Measurements from ENCODE around the gene SP9. TPM values are rescaled to one million over a fixed set of nuclear protein-coding genes. Genes with fewer than 3 reads are reported as not detected.
A peak's percentile ranks its signal among the peaks of the same experiment; 100 is the strongest.

The SP9 gene
- total and polyA plus RNA-seq, 9 of the 15 experiments (the other 6 are each of a cell fraction or from before 2014, with no cell fraction given) = 0.04 to 0.23 (median 0.11) TPM; not detected in 3

DNA sequence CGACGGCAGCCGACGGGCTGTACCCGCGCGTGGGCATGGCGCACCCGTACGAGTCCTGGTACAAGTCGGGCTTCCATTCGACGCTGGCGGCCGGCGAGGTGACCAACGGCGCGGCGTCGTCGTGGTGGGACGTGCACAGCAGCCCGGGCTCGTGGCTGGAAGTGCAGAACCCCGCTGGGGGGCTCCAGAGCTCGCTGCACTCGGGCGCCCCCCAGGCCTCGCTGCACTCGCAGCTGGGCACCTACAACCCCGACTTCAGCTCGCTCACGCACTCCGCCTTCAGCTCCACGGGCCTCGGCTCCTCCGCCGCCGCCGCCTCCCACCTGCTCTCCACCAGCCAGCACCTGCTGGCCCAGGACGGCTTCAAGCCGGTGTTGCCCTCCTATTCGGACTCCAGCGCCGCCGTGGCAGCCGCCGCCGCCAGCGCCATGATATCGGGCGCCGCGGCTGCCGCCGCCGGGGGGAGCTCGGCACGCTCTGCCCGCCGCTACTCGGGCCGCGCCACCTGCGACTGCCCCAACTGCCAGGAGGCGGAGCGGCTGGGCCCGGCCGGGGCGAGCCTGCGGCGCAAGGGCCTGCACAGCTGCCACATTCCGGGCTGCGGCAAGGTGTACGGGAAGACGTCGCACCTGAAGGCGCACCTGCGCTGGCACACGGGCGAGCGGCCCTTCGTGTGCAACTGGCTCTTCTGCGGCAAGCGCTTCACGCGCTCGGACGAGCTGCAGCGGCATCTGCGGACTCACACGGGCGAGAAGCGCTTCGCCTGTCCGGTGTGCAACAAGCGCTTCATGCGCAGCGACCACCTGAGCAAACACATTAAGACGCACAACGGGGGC lies 2.0 kb downstream of the SP9 start (continued):
- TF ChIP-seq, protein P1, sequence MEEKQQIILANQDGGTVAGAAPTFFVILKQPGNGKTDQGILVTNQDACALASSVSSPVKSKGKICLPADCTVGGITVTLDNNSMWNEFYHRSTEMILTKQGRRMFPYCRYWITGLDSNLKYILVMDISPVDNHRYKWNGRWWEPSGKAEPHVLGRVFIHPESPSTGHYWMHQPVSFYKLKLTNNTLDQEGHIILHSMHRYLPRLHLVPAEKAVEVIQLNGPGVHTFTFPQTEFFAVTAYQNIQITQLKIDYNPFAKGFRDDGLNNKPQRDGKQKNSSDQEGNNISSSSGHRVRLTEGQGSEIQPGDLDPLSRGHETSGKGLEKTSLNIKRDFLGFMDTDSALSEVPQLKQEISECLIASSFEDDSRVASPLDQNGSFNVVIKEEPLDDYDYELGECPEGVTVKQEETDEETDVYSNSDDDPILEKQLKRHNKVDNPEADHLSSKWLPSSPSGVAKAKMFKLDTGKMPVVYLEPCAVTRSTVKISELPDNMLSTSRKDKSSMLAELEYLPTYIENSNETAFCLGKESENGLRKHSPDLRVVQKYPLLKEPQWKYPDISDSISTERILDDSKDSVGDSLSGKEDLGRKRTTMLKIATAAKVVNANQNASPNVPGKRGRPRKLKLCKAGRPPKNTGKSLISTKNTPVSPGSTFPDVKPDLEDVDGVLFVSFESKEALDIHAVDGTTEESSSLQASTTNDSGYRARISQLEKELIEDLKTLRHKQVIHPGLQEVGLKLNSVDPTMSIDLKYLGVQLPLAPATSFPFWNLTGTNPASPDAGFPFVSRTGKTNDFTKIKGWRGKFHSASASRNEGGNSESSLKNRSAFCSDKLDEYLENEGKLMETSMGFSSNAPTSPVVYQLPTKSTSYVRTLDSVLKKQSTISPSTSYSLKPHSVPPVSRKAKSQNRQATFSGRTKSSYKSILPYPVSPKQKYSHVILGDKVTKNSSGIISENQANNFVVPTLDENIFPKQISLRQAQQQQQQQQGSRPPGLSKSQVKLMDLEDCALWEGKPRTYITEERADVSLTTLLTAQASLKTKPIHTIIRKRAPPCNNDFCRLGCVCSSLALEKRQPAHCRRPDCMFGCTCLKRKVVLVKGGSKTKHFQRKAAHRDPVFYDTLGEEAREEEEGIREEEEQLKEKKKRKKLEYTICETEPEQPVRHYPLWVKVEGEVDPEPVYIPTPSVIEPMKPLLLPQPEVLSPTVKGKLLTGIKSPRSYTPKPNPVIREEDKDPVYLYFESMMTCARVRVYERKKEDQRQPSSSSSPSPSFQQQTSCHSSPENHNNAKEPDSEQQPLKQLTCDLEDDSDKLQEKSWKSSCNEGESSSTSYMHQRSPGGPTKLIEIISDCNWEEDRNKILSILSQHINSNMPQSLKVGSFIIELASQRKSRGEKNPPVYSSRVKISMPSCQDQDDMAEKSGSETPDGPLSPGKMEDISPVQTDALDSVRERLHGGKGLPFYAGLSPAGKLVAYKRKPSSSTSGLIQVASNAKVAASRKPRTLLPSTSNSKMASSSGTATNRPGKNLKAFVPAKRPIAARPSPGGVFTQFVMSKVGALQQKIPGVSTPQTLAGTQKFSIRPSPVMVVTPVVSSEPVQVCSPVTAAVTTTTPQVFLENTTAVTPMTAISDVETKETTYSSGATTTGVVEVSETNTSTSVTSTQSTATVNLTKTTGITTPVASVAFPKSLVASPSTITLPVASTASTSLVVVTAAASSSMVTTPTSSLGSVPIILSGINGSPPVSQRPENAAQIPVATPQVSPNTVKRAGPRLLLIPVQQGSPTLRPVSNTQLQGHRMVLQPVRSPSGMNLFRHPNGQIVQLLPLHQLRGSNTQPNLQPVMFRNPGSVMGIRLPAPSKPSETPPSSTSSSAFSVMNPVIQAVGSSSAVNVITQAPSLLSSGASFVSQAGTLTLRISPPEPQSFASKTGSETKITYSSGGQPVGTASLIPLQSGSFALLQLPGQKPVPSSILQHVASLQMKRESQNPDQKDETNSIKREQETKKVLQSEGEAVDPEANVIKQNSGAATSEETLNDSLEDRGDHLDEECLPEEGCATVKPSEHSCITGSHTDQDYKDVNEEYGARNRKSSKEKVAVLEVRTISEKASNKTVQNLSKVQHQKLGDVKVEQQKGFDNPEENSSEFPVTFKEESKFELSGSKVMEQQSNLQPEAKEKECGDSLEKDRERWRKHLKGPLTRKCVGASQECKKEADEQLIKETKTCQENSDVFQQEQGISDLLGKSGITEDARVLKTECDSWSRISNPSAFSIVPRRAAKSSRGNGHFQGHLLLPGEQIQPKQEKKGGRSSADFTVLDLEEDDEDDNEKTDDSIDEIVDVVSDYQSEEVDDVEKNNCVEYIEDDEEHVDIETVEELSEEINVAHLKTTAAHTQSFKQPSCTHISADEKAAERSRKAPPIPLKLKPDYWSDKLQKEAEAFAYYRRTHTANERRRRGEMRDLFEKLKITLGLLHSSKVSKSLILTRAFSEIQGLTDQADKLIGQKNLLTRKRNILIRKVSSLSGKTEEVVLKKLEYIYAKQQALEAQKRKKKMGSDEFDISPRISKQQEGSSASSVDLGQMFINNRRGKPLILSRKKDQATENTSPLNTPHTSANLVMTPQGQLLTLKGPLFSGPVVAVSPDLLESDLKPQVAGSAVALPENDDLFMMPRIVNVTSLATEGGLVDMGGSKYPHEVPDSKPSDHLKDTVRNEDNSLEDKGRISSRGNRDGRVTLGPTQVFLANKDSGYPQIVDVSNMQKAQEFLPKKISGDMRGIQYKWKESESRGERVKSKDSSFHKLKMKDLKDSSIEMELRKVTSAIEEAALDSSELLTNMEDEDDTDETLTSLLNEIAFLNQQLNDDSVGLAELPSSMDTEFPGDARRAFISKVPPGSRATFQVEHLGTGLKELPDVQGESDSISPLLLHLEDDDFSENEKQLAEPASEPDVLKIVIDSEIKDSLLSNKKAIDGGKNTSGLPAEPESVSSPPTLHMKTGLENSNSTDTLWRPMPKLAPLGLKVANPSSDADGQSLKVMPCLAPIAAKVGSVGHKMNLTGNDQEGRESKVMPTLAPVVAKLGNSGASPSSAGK (IDR thresholded peaks at IDR 0.05) = peak; percentile 97
- TF ChIP-seq HNRNPLL (IDR thresholded peaks at IDR 0.05; ENCODE audit: low read depth, low read length, poor library complexity, severe bottlenecking) (peak; percentile 66), ZNF696 (CRISPR knock-in tag; conservative IDR thresholded peaks at IDR 0.05) (no peak), ZNF644 (tag; IDR thresholded peaks at IDR 0.05; ENCODE audit: low read depth) (no peak), SRSF3 (IDR thresholded peaks at IDR 0.05; ENCODE audit: insufficient read depth, low read length) (no peak), NCOA1 (IDR thresholded peaks at IDR 0.05; ENCODE audit: low read depth) (no peak), RBM22 (IDR thresholded peaks at IDR 0.05; ENCODE audit: low read depth, low read length, poor library complexity, severe bottlenecking) (no peak), ZNF12 (CRISPR knock-in tag; IDR thresholded peaks at IDR 0.05) (no peak; the same call in 1 of the 2 replicates), HNRNPH1 (optimal IDR thresholded peaks at IDR 0.05; ENCODE audit: low read depth, low read length) (no peak), ESRRA (IDR thresholded peaks at IDR 0.05; ENCODE audit: borderline replicate concordance, low read depth) (no peak)
